ENCODE results near the gene ALG1. TPM values are rescaled to one million over a fixed set of nuclear protein-coding genes. Genes with fewer than 3 reads are reported as not detected.
A peak's percentile ranks its signal among the peaks of the same experiment; 100 is the strongest.

Gene ALG1
- total and polyA plus RNA-seq, 2 of the 13 experiments (the other 11 are each of a cell fraction or from before 2014, with no cell fraction given) = 43.3 to 75.6 TPM

DNA sequence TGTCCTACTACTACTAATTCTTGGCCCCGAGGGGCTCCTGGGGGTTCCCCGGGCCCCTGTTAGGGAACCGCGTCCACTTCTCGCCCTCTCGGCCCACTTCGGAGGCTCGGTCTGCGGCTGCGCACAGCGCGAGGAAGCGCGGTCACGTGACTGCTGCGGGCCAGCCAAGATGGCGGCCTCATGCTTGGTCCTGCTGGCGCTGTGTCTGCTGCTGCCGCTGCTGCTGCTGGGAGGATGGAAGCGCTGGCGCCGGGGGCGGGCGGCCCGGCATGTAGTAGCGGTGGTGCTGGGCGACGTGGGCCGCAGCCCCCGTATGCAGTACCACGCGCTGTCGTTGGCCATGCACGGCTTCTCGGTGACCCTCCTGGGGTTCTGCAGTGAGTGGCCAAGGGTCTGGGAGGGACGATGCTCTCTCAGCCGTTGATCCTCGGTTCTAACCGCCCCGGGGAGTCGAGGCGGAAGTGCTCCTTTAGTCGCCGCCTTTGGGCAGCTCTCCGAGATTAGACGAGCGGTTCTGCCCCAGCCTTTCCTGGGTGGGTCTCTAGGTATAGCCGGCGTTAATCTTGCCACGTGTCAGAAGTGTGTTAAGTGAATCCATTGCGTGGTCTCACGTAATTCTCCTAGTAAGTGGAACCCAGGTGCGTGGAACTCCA, at the start of gene ALG1 (continued):
- 0 out of 2 replicates have a peak, but pooled peaks have one; percentile 72 for TF ChIP-seq ZBTB1 (CRISPR knock-in tag; IDR thresholded peaks at IDR 0.05; ENCODE audit: borderline replicate concordance)
- peak; percentile 99 for TF ChIP-seq RAD51 (IDR thresholded peaks at IDR 0.05; ENCODE audit: borderline replicate concordance)
- TF ChIP-seq RBAK (CRISPR knock-in tag; IDR thresholded peaks at IDR 0.05) = no peak
- no peak; the same call in 1 of the 2 replicates for TF ChIP-seq FOXJ3 (CRISPR knock-in tag; IDR thresholded peaks at IDR 0.05; ENCODE audit: borderline replicate concordance)
- TF ChIP-seq, protein P1, sequence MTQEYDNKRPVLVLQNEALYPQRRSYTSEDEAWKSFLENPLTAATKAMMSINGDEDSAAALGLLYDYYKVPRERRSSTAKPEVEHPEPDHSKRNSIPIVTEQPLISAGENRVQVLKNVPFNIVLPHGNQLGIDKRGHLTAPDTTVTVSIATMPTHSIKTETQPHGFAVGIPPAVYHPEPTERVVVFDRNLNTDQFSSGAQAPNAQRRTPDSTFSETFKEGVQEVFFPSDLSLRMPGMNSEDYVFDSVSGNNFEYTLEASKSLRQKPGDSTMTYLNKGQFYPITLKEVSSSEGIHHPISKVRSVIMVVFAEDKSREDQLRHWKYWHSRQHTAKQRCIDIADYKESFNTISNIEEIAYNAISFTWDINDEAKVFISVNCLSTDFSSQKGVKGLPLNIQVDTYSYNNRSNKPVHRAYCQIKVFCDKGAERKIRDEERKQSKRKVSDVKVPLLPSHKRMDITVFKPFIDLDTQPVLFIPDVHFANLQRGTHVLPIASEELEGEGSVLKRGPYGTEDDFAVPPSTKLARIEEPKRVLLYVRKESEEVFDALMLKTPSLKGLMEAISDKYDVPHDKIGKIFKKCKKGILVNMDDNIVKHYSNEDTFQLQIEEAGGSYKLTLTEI (CRISPR knock-in tag; conservative IDR thresholded peaks at IDR 0.05) = no peak
- TF ChIP-seq, protein P2, sequence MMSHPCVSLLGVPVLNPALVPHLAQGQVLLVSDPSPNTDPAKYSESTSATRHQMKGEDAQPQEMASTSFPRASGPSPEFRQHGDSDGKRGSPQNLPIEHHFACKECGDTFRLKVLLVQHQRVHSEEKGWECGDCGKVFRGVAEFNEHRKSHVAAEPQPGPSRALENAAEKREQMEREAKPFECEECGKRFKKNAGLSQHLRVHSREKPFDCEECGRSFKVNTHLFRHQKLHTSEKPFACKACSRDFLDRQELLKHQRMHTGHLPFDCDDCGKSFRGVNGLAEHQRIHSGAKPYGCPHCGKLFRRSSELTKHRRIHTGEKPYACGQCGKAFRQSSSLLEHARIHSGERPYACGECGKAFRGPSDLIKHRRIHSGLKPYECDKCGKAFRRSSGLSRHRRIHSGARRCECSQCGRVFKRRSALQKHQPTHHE (CRISPR knock-in tag; IDR thresholded peaks at IDR 0.05; ENCODE audit: borderline replicate concordance) = peak; percentile 93; the same call in 1 of the 2 replicates
- peak; percentile 69 for TF ChIP-seq MIXL1 (CRISPR knock-in tag; IDR thresholded peaks at IDR 0.05)
- peak; percentile 100 for TF ChIP-seq ZNF883 (CRISPR knock-in tag; IDR thresholded peaks at IDR 0.05; ENCODE audit: not compliant biosample characterization)
- TF ChIP-seq, protein P3, sequence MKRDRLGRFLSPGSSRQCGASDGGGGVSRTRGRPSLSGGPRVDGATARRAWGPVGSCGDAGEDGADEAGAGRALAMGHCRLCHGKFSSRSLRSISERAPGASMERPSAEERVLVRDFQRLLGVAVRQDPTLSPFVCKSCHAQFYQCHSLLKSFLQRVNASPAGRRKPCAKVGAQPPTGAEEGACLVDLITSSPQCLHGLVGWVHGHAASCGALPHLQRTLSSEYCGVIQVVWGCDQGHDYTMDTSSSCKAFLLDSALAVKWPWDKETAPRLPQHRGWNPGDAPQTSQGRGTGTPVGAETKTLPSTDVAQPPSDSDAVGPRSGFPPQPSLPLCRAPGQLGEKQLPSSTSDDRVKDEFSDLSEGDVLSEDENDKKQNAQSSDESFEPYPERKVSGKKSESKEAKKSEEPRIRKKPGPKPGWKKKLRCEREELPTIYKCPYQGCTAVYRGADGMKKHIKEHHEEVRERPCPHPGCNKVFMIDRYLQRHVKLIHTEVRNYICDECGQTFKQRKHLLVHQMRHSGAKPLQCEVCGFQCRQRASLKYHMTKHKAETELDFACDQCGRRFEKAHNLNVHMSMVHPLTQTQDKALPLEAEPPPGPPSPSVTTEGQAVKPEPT (CRISPR knock-in tag; IDR thresholded peaks at IDR 0.05; ENCODE audit: low read depth) = no peak
- TF ChIP-seq ZNF619 (CRISPR knock-in tag; IDR thresholded peaks at IDR 0.05) = peak; percentile 98
- 0 out of 2 replicates have a peak, but pooled peaks have one; percentile 81 for TF ChIP-seq ZNF329 (CRISPR knock-in tag; IDR thresholded peaks at IDR 0.05; ENCODE audit: low read depth)
- TF ChIP-seq PRPF4 (IDR thresholded peaks at IDR 0.05; ENCODE audit: low read depth, low read length, poor library complexity, severe bottlenecking) = no peak
- TF ChIP-seq ZFP41 (CRISPR knock-in tag; IDR thresholded peaks at IDR 0.05; ENCODE audit: borderline replicate concordance) = peak; percentile 63; the same call in 1 of the 2 replicates
- TF ChIP-seq, protein P4, sequence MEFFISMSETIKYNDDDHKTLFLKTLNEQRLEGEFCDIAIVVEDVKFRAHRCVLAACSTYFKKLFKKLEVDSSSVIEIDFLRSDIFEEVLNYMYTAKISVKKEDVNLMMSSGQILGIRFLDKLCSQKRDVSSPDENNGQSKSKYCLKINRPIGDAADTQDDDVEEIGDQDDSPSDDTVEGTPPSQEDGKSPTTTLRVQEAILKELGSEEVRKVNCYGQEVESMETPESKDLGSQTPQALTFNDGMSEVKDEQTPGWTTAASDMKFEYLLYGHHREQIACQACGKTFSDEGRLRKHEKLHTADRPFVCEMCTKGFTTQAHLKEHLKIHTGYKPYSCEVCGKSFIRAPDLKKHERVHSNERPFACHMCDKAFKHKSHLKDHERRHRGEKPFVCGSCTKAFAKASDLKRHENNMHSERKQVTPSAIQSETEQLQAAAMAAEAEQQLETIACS (CRISPR knock-in tag; IDR thresholded peaks at IDR 0.05) = peak; percentile 68; the same call in 1 of the 2 replicates
- TF ChIP-seq ISX (CRISPR knock-in tag; conservative IDR thresholded peaks at IDR 0.05) = 0 out of 2 replicates have a peak, but pooled peaks have one; percentile 44
- TF ChIP-seq, protein P5, sequence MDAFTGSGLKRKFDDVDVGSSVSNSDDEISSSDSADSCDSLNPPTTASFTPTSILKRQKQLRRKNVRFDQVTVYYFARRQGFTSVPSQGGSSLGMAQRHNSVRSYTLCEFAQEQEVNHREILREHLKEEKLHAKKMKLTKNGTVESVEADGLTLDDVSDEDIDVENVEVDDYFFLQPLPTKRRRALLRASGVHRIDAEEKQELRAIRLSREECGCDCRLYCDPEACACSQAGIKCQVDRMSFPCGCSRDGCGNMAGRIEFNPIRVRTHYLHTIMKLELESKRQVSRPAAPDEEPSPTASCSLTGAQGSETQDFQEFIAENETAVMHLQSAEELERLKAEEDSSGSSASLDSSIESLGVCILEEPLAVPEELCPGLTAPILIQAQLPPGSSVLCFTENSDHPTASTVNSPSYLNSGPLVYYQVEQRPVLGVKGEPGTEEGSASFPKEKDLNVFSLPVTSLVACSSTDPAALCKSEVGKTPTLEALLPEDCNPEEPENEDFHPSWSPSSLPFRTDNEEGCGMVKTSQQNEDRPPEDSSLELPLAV (CRISPR knock-in tag; conservative IDR thresholded peaks at IDR 0.05; ENCODE audit: low read depth) = no peak
- TF ChIP-seq, protein P6, sequence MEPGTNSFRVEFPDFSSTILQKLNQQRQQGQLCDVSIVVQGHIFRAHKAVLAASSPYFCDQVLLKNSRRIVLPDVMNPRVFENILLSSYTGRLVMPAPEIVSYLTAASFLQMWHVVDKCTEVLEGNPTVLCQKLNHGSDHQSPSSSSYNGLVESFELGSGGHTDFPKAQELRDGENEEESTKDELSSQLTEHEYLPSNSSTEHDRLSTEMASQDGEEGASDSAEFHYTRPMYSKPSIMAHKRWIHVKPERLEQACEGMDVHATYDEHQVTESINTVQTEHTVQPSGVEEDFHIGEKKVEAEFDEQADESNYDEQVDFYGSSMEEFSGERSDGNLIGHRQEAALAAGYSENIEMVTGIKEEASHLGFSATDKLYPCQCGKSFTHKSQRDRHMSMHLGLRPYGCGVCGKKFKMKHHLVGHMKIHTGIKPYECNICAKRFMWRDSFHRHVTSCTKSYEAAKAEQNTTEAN (CRISPR knock-in tag; conservative IDR thresholded peaks at IDR 0.05) = 0 out of 2 replicates have a peak, but pooled peaks have one; percentile 54
- peak; percentile 97 for TF ChIP-seq MIER3 (CRISPR knock-in tag; IDR thresholded peaks at IDR 0.05; ENCODE audit: borderline replicate concordance)
